Measurements from ENCODE around the gene MORC2.

DNA sequence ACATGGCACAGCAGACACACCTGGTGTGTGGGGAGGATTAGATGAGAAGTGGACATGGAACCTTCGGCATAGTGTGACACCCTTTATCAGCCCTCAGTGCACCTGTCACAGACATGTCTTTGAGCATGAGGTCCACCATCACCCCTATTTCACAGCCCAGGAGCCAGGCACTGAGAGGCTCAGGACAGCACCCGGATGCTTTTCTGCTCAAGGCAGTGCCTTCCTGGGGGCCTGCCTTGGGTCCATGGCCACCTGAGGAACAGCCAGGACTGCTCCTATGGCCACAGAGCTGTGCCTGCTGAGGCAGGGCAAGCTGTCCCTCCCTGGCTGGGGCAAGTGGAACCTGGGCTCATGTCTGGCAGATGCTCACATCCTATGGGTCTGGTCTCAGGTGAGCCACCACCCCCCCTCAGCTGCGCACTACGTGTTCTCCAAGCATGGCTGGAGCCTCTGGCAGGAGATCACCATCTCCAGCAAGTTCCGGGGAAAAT, 75.8 kb downstream of the MORC2 start:
- TF ChIP-seq HOXA7 (CRISPR knock-in tag; IDR thresholded peaks at IDR 0.05) (no peak), CREB3 (CRISPR knock-in tag; IDR thresholded peaks at IDR 0.05) (no peak), ZNF558 (CRISPR knock-in tag; IDR thresholded peaks at IDR 0.05; ENCODE audit: borderline replicate concordance) (no peak), SMARCC2 (IDR thresholded peaks at IDR 0.05) (no peak), SP1 (IDR thresholded peaks at IDR 0.05) (no peak), SP1 (CRISPR knock-in tag; IDR thresholded peaks at IDR 0.05) (no peak), NCOA2 (CRISPR knock-in tag; IDR thresholded peaks at IDR 0.05) (no peak), PBX3 (CRISPR knock-in tag; IDR thresholded peaks at IDR 0.05; ENCODE audit: borderline replicate concordance) (no peak), ZFP36 (IDR thresholded peaks at IDR 0.05; ENCODE audit: borderline replicate concordance, low read depth, low read length, partially characterized antibody) (no peak), MXD4 (CRISPR knock-in tag; IDR thresholded peaks at IDR 0.05) (no peak), ZFP1 (CRISPR knock-in tag; IDR thresholded peaks at IDR 0.05) (no peak), TCF7L2 (IDR thresholded peaks at IDR 0.05; ENCODE audit: low read depth, low read length) (no peak)
- TF ChIP-seq, protein P1, sequence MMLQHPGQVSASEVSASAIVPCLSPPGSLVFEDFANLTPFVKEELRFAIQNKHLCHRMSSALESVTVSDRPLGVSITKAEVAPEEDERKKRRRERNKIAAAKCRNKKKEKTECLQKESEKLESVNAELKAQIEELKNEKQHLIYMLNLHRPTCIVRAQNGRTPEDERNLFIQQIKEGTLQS (CRISPR knock-in tag; IDR thresholded peaks at IDR 0.05), result no peak
- TF ChIP-seq, protein P2, sequence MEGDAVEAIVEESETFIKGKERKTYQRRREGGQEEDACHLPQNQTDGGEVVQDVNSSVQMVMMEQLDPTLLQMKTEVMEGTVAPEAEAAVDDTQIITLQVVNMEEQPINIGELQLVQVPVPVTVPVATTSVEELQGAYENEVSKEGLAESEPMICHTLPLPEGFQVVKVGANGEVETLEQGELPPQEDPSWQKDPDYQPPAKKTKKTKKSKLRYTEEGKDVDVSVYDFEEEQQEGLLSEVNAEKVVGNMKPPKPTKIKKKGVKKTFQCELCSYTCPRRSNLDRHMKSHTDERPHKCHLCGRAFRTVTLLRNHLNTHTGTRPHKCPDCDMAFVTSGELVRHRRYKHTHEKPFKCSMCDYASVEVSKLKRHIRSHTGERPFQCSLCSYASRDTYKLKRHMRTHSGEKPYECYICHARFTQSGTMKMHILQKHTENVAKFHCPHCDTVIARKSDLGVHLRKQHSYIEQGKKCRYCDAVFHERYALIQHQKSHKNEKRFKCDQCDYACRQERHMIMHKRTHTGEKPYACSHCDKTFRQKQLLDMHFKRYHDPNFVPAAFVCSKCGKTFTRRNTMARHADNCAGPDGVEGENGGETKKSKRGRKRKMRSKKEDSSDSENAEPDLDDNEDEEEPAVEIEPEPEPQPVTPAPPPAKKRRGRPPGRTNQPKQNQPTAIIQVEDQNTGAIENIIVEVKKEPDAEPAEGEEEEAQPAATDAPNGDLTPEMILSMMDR (CRISPR knock-in tag; IDR thresholded peaks at IDR 0.05), result no peak

Measured in HepG2 (cell line).